GM04503 (cell line): Measurements from ENCODE around the gene CDC42BPA.

Source experiments
- DNase-seq: peaks from one replicate; pipeline ENCODE4 v3.0.0-alpha.2; 2012; ENCODE audit warnings: low read depth

The CDC42BPA gene

GRCh38 chr1:226991920-226992319 is 326.4 kb downstream of the CDC42BPA start:
- DNase-seq = no peak

- DNase-seq = no peak
Observed at GRCh38 chr1:226990133-226990716, 328.1 kb downstream of the CDC42BPA start.

- DNase-seq = no peak
Observed at GRCh38 chr1:226989085-226989920, 329.0 kb downstream of the CDC42BPA start.

- no peak for DNase-seq
Observed at GRCh38 chr1:226988334-226988666, 330.0 kb downstream of the CDC42BPA start.

GRCh38 chr1:226987623-226988333 is 330.5 kb downstream of the CDC42BPA start:
- no peak for DNase-seq

GRCh38 chr1:226987179-226987536 is 331.1 kb downstream of the CDC42BPA start:
- no peak for DNase-seq

GRCh38 chr1:226986496-226987178 is 331.7 kb downstream of the CDC42BPA start:
- no peak for DNase-seq

- no peak for DNase-seq
Observed at GRCh38 chr1:226985839-226986463, 332.3 kb downstream of the CDC42BPA start.

- DNase-seq = no peak
Observed at GRCh38 chr1:226985239-226985838, 333.0 kb downstream of the CDC42BPA start.

- no peak for DNase-seq
Observed at GRCh38 chr1:226984521-226985238, 333.6 kb downstream of the CDC42BPA start.

- no peak for DNase-seq
Observed at GRCh38 chr1:226983992-226984364, 334.3 kb downstream of the CDC42BPA start.

- DNase-seq = no peak
Observed at GRCh38 chr1:226983247-226983991, 334.9 kb downstream of the CDC42BPA start.

- DNase-seq = no peak
Observed at GRCh38 chr1:226982451-226983177, 335.7 kb downstream of the CDC42BPA start.

GRCh38 chr1:226981838-226982237 is 336.5 kb downstream of the CDC42BPA start:
- DNase-seq = no peak

GRCh38 chr1:226981386-226981817 is 336.9 kb downstream of the CDC42BPA start:
- no peak for DNase-seq

GRCh38 chr1:226980565-226981385 is 337.5 kb downstream of the CDC42BPA start:
- DNase-seq = no peak

- no peak for DNase-seq
Observed at GRCh38 chr1:226980122-226980560, 338.2 kb downstream of the CDC42BPA start.

GRCh38 chr1:226979517-226980121 is 338.7 kb downstream of the CDC42BPA start:
- no peak for DNase-seq
